Measurements from ENCODE around the gene SGK1.

The SGK1 gene

DNA sequence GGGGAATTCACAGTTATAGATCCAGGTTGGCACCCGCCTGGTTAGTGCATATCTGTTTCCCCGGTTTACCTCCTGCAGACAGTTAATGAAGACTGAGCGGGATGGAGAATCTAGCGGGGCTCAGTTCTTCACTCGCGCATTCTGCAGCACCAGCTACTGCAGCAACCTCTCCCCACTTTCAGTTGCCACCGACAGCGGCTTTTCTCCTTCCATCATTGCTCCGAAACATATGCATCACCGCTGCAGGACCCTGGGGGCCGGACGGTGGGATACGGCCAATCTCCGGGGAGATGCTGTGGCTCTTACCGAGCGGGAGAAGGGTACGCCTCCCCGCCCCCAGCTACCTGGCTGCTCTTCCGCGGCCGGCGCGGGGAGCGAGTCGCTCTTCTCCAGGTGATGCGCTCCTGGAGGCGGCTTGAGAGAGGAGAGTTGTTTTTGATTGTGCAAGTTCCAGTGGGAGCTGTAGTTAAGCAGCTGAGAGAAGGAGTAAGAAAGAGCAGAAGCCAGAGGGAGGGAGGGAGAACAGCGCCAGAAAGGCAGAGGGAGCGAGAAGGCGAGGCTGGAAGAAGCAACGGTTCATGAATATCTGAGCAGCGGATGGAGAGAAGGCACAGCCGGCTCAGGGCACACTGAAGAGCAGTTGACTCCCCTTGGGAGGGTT is at the start of gene SGK1:
Gene SGK1 (minus strand): TSS at position 642 of the 661 bp plus-strand sequence. CDS start 652 bp downstream, outside the sequence.
- no peak for DNase-seq

DNA sequence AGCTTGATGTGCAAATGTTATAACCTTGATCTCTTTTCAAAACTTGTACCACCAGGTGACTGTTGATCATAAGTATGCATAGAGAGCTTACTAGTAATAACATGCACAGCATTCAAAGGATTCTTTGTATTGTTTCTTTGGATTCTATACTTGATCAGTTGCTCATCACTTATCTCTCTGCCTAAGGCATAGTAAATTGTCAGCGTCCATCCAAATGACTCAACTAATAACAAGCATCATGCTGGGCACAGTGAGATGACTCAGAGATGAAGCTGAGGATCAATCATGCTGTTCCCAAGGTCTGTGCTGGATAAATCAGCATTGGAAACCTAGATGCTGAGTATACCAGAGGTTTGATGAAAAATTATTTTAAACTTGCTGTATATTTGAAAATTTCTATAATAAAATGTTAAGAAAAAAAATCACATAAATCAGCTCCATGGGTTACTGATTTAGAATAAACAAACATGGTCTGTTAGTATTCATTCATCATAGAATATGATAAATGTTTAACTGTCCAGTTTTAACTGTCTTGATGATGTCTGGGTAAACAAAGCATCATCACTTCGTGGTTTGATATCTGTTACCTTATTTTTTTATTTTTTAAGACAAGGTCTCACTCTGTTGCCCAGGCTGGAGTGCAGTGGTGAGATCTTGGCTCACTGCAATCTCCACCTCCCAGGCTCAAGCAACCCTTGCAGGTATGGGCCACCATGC is 45.6 kb upstream of the SGK1 start:
- no peak for DNase-seq

DNA sequence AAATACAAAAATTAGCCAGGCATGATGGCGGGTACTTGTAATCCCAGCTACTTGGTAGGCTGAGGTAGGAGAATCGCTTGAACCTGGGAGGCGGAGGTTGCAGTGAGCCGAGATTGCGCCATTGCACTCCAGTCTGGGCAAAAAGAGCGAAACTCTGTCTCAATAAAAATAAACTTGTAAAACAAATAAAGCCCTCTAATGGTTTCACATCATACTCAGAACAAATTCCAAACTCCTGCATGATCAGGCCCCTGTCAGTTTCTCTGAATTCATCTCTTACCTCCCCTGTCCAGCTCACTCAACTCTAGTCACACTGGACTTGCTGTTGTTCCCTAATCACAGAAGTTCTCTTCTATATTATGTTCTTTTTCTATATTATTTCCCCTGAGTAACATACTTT is 43.1 kb upstream of the SGK1 start:
- no peak for DNase-seq

DNA sequence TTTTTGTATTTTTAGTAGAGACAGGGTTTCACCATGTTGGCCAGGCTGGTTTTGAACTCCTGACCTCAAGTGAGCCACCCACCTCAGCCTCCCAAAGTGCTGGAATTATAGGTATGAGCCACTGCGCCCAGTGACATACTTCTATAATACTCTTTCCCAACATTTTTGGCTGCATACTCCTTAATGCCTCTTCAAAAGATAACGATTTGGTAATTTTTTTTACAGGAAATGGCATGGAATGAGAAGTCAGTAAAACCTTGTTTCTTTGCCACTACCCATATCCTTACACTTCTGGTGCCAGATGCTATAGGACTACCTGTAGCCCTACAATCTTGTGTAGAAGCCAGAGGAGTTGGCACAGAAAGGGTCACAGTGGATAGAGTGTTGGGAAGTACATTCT is 41.4 kb upstream of the SGK1 start:
- DNase-seq = no peak

DNA sequence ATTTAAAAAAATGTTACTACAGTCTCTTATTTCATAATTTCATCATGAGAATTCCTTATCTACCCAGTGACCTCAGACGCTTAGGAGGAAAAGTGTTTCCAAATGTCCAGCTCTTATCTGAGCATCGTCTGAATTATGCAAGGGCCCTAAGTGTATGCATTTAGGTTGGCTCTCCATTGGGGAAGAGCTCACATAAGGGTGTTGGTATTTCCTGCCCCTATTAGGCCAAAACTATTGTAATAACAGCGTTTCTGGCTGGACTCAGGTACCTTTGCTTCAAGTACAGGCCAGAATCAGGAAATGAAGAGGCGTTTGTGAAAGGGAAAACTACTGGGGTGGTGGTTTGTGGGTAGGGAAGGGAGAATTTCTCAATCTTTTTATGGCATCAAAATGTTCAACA is 40.4 kb upstream of the SGK1 start:
- no peak for DNase-seq

DNA sequence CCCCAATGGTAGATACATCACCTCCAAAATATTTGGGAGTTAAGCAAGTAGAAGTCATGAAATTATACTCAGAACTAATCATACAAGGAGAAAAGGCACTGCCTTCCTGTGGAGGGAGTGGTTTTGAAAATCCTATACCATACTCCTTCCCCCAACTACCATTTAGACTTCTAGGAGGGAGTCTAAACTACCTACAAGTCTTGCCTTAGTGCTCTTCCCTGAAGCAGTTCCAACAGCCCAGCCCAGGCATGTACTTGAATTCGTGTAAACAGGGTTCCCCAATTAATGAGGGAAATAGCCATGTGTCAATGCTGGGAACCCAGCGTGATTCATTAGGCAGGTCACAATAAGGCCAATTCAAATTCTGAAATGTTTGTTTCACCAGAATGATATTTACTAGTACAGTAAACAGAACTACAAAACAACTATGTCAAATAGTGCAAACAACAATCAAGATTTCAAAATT is 39.1 kb upstream of the SGK1 start:
- no peak for DNase-seq

DNA sequence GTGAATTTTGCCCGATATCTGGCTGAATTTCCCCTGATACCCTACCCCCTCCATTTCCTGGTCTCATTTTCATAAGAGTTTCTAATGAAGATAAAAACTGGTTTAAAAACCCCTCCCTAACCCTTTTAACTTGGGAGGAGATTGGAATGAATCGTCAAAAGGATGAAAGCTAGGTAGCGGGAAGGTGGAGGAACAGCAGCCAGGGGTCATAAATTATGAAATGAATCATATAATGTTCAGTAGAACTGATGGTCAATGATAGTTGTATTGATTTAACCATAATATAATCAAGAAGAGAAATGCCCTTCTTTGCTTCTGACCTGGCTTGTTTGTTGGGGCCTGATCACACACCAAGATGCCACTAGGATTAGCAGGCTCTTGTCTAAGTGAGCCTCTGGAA is 38.5 kb upstream of the SGK1 start:
- DNase-seq = no peak

DNA sequence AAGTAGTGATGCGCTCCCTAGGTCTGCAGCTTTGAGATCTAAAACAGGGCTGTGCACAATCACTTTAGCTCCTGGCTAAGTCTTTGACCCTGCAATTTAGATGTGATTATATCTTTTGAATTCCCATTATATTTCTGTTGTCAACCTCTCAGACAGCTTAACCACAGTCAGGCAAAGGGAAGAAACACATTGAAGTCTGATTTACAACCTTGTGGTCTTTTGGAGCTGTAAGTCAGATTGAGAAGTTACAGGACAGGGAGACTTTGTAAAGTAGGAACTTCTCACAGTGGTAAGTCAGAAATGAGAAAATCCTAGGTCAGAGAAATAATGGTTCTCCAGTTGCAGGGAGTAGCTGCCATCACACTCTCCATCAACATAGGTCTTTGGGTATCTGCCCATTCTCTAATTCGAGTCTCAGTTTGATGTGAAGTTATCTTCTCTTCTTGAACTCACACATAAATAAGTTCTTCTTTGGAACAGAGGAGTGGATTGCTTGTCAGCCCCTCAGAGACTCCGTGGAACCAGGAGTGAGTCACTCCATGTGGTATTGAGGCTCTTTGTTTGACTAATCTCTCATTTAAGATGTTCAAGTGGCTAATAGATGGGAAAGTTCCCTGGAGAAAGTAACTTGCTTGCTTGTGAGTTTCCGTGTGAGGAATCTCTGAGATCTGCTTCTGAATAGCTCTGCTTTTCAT is 35.0 kb upstream of the SGK1 start:
- DNase-seq = no peak

DNA sequence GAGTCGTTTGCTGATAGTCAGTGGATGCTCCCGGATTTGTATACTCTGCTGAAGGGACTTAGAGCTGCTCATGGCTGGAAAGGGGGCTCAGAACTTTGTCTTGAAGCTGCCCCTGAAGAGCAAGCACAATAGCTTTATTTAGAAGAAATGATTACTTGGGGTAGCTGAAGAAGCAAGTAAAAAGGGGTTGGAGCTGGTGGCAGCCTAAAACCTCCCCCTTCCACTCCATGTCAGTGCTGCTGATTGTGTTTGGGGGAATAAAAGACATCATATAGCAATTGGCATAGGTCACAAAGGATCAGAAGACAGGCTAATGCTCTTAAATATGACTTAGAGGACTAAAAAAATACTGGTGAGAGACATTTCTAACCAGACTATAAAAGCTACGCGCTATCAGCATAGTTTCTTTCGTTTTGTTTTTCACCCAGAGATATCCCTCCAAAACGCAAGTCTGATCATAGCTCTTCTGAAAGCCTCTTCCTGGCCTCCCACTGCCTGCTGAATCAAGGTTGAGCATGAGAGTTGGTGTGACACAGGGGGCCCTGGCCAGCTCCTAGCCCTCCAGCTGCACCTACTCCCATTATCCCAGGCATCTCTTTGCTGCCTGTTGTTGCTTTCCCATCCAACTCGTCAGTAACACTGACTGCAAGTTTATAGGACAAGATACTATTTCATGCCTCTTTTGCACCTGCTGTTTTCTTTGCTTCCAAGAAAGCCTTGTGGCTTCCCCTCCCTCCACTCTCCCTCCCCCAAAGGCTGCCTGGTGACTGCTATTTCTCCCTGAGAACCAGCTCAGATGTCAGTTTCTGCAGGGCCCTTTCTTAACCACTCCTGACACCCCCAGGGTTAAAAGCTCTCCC is 33.9 kb upstream of the SGK1 start:
- no peak for DNase-seq

DNA sequence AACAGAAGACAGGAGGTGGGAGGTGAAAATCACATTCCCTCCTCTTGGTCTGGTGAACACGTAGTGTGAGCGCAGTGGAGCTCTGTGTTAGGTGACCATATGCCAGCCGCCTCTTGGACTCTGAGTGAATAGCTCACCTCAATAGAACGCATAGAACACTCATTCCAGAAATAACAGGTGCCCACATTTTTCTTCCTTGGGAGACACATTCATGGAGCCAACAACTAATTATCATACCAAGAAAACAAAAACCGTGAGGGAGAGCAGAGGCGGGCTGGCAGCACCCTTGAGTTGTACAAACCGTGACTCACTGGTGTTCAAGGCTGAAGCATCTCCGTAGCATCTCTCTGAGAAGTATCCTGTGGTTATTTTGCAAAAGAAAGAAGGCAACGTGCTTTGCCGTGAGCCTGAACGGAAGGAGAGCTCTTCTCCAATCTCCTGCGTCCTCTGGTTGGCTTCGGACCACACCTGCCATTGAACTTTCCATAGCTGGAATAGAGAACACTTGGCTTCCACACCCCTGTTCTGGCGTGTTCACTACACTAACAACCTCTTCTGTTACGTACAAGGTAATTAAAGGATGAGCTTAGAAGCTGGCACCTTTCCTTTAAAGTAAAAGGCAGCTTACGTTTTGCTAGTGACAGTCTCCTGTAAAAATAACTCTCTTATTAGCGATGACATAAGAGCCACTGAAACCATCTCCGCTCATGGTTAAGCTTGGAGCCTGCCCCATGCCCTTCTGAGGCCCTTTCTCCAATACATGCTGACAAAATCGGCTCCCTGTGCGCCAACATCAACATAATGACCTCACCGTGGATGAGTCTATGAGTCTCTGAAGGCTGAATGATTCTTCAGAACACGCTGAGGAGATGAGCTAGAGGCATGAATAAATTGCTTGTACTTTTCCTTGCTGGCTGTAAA is 30.2 kb upstream of the SGK1 start:
- peak; percentile 13 for DNase-seq

DNA sequence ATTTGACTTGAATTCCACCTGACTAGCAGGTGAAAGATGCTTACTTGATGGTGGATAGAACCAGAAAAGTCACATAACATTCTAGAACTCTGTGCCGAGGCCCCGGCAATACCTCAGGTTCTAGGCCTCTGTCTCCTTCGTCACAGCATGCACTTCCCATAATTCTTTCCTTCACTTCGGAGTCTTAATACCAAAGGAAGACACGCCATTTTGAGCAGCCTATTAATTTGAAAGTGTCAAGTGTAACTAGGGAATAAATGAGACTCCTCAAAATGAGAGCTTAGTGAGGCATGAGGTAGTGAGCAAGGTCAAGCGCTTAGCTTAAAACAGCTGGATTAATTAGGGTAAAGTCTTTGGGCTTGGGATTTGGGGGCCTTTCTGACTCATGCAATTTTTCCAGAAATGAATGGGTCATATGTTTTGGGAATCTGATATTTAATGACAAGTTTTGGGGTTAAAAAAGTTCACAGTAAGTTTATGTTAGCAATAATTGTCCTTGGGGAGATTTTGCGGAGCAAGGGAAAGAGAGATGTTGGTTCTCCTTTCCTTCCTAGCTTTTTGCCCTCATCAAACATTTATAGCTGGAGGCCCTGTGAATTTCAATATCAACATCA is 29.1 kb upstream of the SGK1 start:
- no peak for DNase-seq

DNA sequence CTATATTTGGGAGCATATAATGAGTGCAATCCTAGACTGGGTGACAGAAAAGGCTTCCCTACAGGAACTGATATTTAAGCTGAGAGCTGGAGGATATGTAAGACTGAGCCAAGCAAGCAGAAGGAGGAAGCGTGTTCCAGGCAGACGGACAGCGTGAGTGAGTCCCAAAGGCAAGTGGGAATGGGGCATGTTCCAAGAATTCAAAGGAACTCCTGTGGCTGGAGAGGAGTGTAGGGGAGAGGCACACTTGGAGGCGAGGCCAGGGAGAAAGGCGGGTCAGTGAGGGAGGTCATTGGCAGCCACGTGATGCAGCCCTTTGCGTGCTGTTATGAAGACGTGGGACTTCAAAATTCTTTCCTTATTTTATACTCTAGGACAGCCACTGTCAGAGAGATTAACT is 27.9 kb upstream of the SGK1 start:
- no peak for DNase-seq

DNA sequence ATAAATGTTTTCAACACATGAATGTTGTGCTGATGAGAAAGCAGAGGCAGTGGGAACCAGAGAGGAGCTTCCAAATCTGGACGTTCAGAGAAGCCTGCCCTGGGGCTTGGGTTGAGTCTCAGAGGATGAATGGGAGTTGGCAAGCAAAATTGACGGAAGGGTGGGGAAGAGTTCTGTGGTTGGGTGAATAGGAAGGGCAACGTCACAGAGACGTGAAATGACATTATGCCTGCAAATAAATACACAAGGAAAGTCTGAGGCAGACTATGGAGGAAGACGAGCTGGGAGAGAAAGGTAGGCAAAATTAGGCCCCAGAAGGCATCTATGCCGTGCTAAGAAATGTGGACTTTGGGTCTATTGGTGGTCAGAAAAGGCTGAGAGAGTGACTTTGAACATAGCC is 25.2 kb upstream of the SGK1 start:
- no peak for DNase-seq

DNA sequence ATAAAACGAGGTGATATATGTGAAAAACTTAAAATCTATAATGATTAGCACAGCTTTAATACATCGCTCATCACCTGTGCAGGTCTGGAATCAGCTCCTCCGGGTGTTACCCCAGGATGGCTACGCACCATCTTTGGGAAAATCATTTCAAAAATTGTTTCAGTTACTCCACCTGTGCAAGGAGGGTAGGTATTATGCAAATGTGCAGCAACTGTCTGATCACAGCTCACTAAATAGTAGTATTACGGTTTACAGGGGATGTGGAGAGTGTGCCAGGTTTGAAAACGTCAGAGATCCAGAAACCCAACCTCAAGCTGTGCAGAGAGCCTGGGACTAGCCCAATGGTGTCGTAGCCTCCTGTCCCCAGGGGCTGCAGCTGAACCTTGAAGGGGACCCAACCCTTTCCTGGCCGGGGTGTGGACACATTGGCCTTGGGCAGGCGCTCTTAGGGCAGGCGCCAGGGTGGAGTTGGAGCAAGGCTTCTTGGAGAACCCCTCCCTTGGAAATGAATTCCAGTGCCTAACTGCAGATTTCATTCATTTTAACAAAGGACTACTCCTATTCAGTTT is 24.2 kb upstream of the SGK1 start:
- no peak for DNase-seq

DNA sequence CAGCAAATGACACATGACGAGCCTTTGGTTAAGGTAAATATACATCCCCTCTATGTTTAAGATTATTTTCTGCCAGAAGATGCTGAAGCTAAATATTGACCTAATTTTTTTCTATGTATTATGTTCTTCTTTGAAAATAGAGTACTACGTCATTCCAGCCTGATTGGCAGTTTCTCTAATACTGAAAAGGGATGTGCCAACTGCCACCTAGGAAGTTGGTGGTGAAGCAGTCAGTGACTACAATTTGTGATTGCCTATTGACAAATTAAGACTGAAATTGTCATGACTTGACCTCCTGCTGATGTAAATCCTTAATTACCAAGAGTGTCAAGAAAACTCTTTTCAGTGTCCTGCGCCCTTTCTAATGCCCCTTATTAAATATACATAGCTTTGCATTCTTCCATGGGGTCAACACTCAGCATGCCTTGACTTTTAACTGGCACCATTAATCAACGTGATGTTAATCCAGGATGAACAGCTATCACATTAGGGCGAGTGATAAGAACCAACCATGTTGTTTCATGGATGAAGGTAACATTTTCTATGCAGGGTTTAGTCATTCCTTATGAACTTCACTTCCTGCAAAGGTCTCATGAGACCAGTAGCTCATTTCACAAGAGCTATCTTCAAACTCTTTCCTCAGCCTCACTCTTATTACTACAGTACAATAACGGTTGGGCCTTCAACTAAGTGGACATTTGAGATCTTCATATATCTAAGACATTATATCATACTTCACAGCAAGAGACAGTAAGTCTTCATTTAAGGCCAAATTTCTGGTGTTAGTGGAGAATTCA is 22.5 kb upstream of the SGK1 start:
- DNase-seq = no peak

DNA sequence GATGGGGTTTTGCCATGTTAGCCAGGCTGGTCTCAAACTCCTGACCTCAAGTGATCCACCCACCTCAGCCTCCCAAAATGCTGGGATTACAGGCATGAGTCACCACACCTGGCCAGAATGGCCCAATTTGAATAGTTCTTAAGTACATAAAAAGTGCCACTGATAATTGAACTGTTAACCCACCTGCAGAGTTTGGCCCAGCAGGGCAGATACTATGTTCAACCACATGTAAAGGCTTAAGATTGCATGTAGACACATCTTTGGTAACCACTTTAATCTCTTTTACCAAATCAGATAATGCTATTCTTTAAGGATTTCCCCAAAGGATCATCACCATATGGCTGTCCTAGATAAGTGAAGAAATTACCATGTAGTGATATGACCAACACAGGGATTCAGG is 21.3 kb upstream of the SGK1 start:
- no peak for DNase-seq

DNA sequence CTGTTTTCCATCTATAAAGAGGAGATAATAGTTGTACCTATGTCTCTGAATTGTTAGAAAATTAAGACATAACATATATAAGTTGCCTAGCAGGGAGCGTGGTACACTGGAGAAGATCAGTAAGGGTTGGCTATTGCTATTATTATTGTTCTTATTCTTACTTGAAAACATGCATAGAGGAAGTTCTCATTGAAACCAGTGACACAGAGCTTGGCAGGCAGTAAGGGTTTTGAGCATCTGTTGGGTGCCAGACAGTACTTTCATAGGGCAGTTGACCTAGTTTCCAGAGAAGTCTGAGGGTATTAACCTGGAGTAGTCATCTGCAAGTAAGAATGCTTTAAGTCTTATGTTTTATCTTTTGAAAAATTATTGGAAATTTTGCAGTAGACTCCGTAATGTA is 13.3 kb upstream of the SGK1 start:
- DNase-seq = peak; percentile 15

DNA sequence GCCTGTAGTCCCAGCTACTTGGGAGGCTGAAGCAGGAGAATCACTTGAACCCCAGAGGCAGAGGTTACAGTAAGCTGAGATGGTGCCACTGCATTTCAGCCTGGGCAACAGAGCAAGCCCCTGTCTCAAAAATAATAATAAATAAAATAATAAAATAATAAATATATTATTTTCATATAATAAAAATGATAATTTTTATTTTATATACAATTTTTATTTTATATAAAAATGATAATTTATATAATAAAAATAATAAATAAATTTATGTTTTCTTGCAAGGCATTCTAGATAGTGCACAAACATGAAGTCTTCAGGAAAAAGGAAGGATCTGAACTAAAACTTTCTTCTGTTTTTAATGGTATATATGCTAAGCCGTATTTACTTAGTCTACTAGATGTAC is 12.6 kb upstream of the SGK1 start:
- no peak for DNase-seq

DNA sequence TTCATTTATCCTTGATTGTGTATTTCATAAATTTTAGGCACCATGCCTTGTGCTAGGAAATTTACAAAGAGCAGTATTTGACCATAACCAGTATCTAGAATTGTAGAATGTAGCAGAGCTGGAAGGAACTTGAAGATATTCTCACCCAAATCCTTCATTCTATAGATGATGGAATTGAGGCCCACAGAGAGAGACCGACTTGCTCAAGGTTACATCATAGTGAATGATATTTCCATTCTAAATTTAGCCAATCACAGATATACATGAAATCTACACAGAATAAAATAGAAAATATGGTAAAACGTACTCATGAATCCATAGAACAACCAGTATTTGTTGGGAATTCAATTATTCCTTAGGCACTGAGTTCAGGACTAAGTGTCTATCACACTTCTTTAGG is 10.9 kb upstream of the SGK1 start:
- DNase-seq = no peak

DNA sequence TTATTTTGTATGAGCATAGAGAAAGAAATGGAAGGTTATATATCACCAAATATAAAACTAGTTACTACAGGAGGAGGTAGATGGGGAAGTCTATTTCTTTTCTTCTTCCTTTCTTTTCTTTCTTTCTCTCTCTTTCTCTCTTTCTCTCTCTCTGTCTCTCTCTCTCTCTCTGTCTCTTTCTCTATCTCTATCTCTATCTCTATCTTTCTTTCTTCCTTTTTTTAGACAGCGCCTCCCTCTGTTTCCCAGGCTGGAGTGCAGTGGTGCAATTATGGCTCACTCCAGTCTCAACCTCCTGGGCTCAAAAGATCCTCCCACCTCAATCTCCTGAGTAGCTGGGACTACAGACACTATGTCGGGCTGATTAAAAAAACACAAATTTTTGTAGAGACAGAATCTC is 10.2 kb upstream of the SGK1 start:
- DNase-seq = no peak
